HL-60 (cell line): ENCODE results near the gene PABPN1L.

Experiments
- DNase-seq, 2 experiments: peaks; one replicate each; pipeline ENCODE4 v3.0.0-alpha.2; 2010 to 2020; ENCODE audit warnings: low read depth in 1 of 2, low spot score in 1 of 2
- H3K27ac ChIP-seq: fragments of 250-450 bp; sonication (Bioruptor Pico); replicated peaks from 2 replicates; pipeline ENCODE4 v1.5.1; 2020; ENCODE audit warnings: mild to moderate bottlenecking, moderate library complexity
- H3K27me3 ChIP-seq: fragments of 250-450 bp; sonication (Bioruptor Pico); 2 replicates; pipeline ENCODE4 v1.5.1; 2021; ENCODE audit warnings: mild to moderate bottlenecking, moderate library complexity; ENCODE audit not compliant: insufficient read depth, poor library complexity, severe bottlenecking
- H3K4me3 ChIP-seq: replicated peaks from 2 replicates; pipeline ENCODE4 v1.5.1; 2011; ENCODE audit warnings: mild to moderate bottlenecking, control low read depth, low read length; ENCODE audit not compliant: insufficient read depth
- CTCF ChIP-seq: IDR thresholded peaks from one replicate; pipeline ENCODE4 v1.5.1; 2011; ENCODE audit warnings: low read length, control low read depth, inconsistent platforms; ENCODE audit not compliant: insufficient read depth
- GABPA ChIP-seq: IDR thresholded peaks from 2 replicates; pipeline ENCODE4 v1.6.1; 2012; ENCODE audit warnings: low read depth
- POLR2AphosphoS5 ChIP-seq: IDR thresholded peaks from 2 replicates; pipeline ENCODE4 v1.6.1; 2012; ENCODE audit warnings: low read depth
- REST ChIP-seq: IDR thresholded peaks from 2 replicates; pipeline ENCODE4 v1.6.1; 2012; ENCODE audit warnings: low read depth; ENCODE audit not compliant: insufficient replicate concordance
- SPI1 ChIP-seq: IDR thresholded peaks from 2 replicates; pipeline ENCODE4 v1.6.1; 2012; ENCODE audit warnings: low read depth, mild to moderate bottlenecking, borderline replicate concordance

PABPN1L gene

GRCh38 chr16:88870608-88871348 is 4.3 kb upstream of the PABPN1L start:
- Histone ChIP-seq H3K27me3 (peaks cover 3% of the 10 kb centered on the region), H3K4me3 (no peak overlapping the region; the same call in 1 of the 2 replicates), H3K27ac (no peak overlapping the region)
- peak in 1 of 2 experiments; percentile 14 for DNase-seq
- TF ChIP-seq POLR2AphosphoS5 (no peak), REST (no peak), CTCF (no peak), SPI1 (no peak), GABPA (no peak)

- no peak for DNase-seq
- Histone ChIP-seq H3K27me3 (peaks cover 3% of the 10 kb centered on the region), H3K27ac (no peak overlapping the region), H3K4me3 (no peak overlapping the region)
- no peak for TF ChIP-seq SPI1
- TF ChIP-seq GABPA: no peak
- no peak for TF ChIP-seq REST
- no peak for TF ChIP-seq CTCF
- TF ChIP-seq POLR2AphosphoS5: no peak
Observed at GRCh38 chr16:88869673-88869980, 3.2 kb upstream of the PABPN1L start.

- H3K27ac ChIP-seq: no peak overlapping the region
- H3K4me3 ChIP-seq: no peak overlapping the region
- TF ChIP-seq CTCF: no peak
- TF ChIP-seq POLR2AphosphoS5: no peak
- H3K27me3 ChIP-seq: peaks cover 3% of the 10 kb centered on the region
- DNase-seq: no peak
Observed at GRCh38 chr16:88868974-88869672, 2.7 kb upstream of the PABPN1L start.
